GM23338 (cell line): ENCODE data around the gene CYTH1. TPM values are rescaled to one million over a fixed set of nuclear protein-coding genes. Genes with fewer than 3 reads are reported as not detected.

ENCODE experiments used
- ATAC-seq: fragments of 200-7000 bp; cut with Tn5 transposase; 3 replicates; pipeline ENCODE4 v1.9.1; 2020
- DNase-seq: peaks from one replicate; pipeline ENCODE4 v3.0.0-alpha.2; 2015; ENCODE audit warnings: low spot score
- H2AFZ ChIP-seq: fragments of 200-600 bp; sonication (generic); 2 replicates; pipeline ENCODE4 v1.8.0; 2016; ENCODE audit warnings: antibody characterized with exemption, mild to moderate bottlenecking, moderate library complexity
- H3F3A ChIP-seq: fragments of 200-600 bp; sonication (generic); replicated peaks from 2 replicates; pipeline ENCODE4 v1.8.0; 2017; ENCODE audit warnings: antibody characterized with exemption, mixed run types, low read depth
- H3K27ac ChIP-seq: fragments of 200-600 bp; sonication (generic); 2 replicates; pipeline ENCODE4 v1.6.1; 2016; ENCODE audit warnings: low read depth
- H3K27me3 ChIP-seq: fragments of 200-600 bp; sonication (generic); 2 replicates; pipeline ENCODE4 v1.8.0; 2016; ENCODE audit warnings: mild to moderate bottlenecking, mixed run types, moderate library complexity; ENCODE audit not compliant: insufficient read depth
- H3K36me3 ChIP-seq: fragments of 200-600 bp; sonication (generic); 2 replicates; pipeline ENCODE4 v1.8.0; 2016; ENCODE audit warnings: mild to moderate bottlenecking; ENCODE audit not compliant: insufficient read depth
- H3K4me1 ChIP-seq: fragments of 200-600 bp; sonication (generic); 2 replicates; pipeline ENCODE4 v1.8.0; 2016; ENCODE audit warnings: mild to moderate bottlenecking, moderate library complexity; ENCODE audit not compliant: insufficient read depth
- H3K4me2 ChIP-seq: fragments of 200-600 bp; sonication (generic); 2 replicates; pipeline ENCODE4 v1.7.1; 2017; ENCODE audit warnings: mixed run types
- H3K4me3 ChIP-seq: fragments of 200-600 bp; sonication (generic); 2 replicates; pipeline ENCODE4 v1.6.1; 2016; ENCODE audit warnings: mixed run types
- H3K79me2 ChIP-seq: fragments of 200-600 bp; sonication (generic); replicated peaks from 2 replicates; pipeline ENCODE4 v1.8.0; 2017; ENCODE audit warnings: mild to moderate bottlenecking; ENCODE audit not compliant: insufficient read depth
- H3K9me2 ChIP-seq: fragments of 200-600 bp; sonication (generic); 2 replicates; pipeline ENCODE4 v1.8.0; 2017; ENCODE audit not compliant: insufficient read depth
- H4K20me1 ChIP-seq: fragments of 200-600 bp; sonication (generic); replicated peaks from 2 replicates; pipeline ENCODE4 v1.8.0; 2017; ENCODE audit warnings: mild to moderate bottlenecking; ENCODE audit not compliant: insufficient read depth
- H3K27ac Mint-ChIP-seq: 2 replicates; pipeline ENCODE4 v1.8.0; 2020; ENCODE audit warnings: inconsistent platforms, mild to moderate bottlenecking, moderate library complexity, mixed read lengths
- H3K27me3 Mint-ChIP-seq: 3 replicates; pipeline ENCODE4 v1.8.0; 2022; ENCODE audit warnings: low read depth, mild to moderate bottlenecking, moderate library complexity, mixed read lengths, inconsistent platforms; ENCODE audit not compliant: insufficient read depth, poor library complexity
- H3K36me3 Mint-ChIP-seq: 3 replicates; pipeline ENCODE4 v1.8.0; 2021; ENCODE audit warnings: low read depth, mild to moderate bottlenecking, inconsistent platforms, moderate library complexity, mixed read lengths
- H3K4me1 Mint-ChIP-seq: 3 replicates; pipeline ENCODE4 v1.8.0; 2020; ENCODE audit warnings: mild to moderate bottlenecking, inconsistent platforms, mixed read lengths
- H3K4me3 Mint-ChIP-seq: 3 replicates; pipeline ENCODE4 v1.8.0; 2021; ENCODE audit warnings: moderate library complexity, mild to moderate bottlenecking, inconsistent platforms, mixed read lengths
- H3K9me3 Mint-ChIP-seq: 3 replicates; pipeline ENCODE4 v1.8.0; 2020; ENCODE audit warnings: moderate library complexity, mild to moderate bottlenecking, inconsistent platforms, mixed read lengths
- CREB1 ChIP-seq: fragments of 250-450 bp; sonication (Bioruptor Pico); IDR thresholded peaks from 2 replicates; pipeline ENCODE4 v1.5.0; 2020; ENCODE audit warnings: low read depth, mild to moderate bottlenecking, moderate library complexity
- CTCF ChIP-seq, 2 experiments: fragments of 200-600 bp in 1 of 2; sonication (generic) in 1 of 2; conservative IDR thresholded peaks; 2 replicates each; pipeline versions ENCODE4 v1.5.1 to v1.6.1; 2016 to 2017; ENCODE audit warnings: antibody characterized with exemption in 2 of 2, low read depth in 2 of 2, mild to moderate bottlenecking in 2 of 2, moderate library complexity in 1 of 2
- EZH2 ChIP-seq: fragments of 200-600 bp; sonication (generic); IDR thresholded peaks from one replicate; pipeline ENCODE4 v1.8.0; 2017; ENCODE audit warnings: antibody characterized with exemption, mild to moderate bottlenecking, low read depth; ENCODE audit not compliant: unreplicated experiment
- EZH2phosphoT487 ChIP-seq: fragments of 200-600 bp; sonication (generic); IDR thresholded peaks from one replicate; pipeline ENCODE4 v1.8.1; 2018; ENCODE audit warnings: antibody characterized with exemption; ENCODE audit not compliant: unreplicated experiment
- JUNB ChIP-seq: IDR thresholded peaks from one replicate; pipeline ENCODE4 v1.6.1; 2016; ENCODE audit warnings: antibody characterized with exemption; ENCODE audit not compliant: unreplicated experiment
- NANOG ChIP-seq: IDR thresholded peaks from 2 replicates; pipeline ENCODE4 v1.6.1; 2016; ENCODE audit warnings: antibody characterized with exemption, borderline replicate concordance
- STAT1 ChIP-seq: IDR thresholded peaks from one replicate; pipeline ENCODE4 v1.6.1; 2016; ENCODE audit warnings: antibody characterized with exemption; ENCODE audit not compliant: unreplicated experiment
- ZNF114 ChIP-seq: fragments of 250-450 bp; sonication (Bioruptor Pico); IDR thresholded peaks from 2 replicates; pipeline ENCODE4 v1.5.0; 2020; ENCODE audit warnings: mild to moderate bottlenecking, moderate library complexity
- ZNF331 ChIP-seq: fragments of 250-450 bp; sonication (Bioruptor Pico); IDR thresholded peaks from 2 replicates; pipeline ENCODE4 v1.5.0; 2020; ENCODE audit warnings: low read depth, mild to moderate bottlenecking, moderate library complexity
- polyA plus RNA-seq: library from polyadenylated mRNA; unstranded; fragments of >200 nt; fragmentation: Nextera tagmentation; extraction: Ambion mirVana; gene quantifications from 2 replicates; pipeline ENCODE4 v1.2.1, GENCODE V29; 2016
- total RNA-seq: library from RNA; depleted of rRNA; stranded (reverse); fragments of >200 nt; shearing (Covaris generic); gene quantifications from 2 replicates; pipeline ENCODE4 v1.2.3, GENCODE V29; 2014
- TF ChIP-seq, protein P1 (sequence below): IDR thresholded peaks from 2 replicates; pipeline ENCODE4 v1.6.1; 2016; ENCODE audit warnings: antibody characterized with exemption
- TF ChIP-seq, protein P2 (sequence below): fragments of 250-450 bp; sonication (Bioruptor Pico); IDR thresholded peaks from 2 replicates; pipeline ENCODE4 v1.5.0; 2020; ENCODE audit warnings: mild to moderate bottlenecking, moderate library complexity

The CYTH1 gene
- total and polyA plus RNA-seq, 2 experiments from 2014 or later, result 13.8 to 14.5 TPM

- TF ChIP-seq ZNF114, result no peak
- no peak for TF ChIP-seq EZH2phosphoT487
- no peak for TF ChIP-seq NANOG
- no peak for TF ChIP-seq CTCF (conservative IDR thresholded peaks at IDR 0.05; ENCODE audit: low read depth in 2 of 2)
- TF ChIP-seq, protein P1, sequence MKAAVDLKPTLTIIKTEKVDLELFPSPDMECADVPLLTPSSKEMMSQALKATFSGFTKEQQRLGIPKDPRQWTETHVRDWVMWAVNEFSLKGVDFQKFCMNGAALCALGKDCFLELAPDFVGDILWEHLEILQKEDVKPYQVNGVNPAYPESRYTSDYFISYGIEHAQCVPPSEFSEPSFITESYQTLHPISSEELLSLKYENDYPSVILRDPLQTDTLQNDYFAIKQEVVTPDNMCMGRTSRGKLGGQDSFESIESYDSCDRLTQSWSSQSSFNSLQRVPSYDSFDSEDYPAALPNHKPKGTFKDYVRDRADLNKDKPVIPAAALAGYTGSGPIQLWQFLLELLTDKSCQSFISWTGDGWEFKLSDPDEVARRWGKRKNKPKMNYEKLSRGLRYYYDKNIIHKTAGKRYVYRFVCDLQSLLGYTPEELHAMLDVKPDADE, result no peak
These were observed 107.9 kb downstream of the CYTH1 start (continued) for GRCh38 chr17:78674156-78674555.

DNA sequence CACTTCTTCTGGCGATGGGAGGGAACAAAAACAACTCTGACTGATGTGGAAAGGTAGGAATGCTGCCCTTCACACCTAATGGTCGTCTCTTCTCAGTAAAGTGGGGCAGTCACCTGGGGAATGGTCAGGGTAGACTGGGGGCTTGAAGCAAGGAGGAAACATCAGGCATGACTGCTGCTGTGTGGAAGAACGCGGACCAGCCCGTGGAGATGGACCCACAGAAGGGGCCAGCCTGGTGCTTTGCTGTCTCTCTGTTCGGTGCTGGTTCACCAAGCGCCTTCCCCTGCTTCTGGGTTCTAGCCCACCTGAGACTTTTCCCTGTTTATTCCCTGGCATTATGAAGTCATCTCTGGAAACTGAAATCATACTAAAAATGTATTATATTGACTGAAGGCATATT, 108.7 kb downstream of the CYTH1 start:
- Histone ChIP-seq H2AFZ (no peak overlapping the region), H3F3A (no peaks in the 10 kb centered on the region), H3K9me2 (no peaks in the 10 kb centered on the region), H3K79me2 (no peaks in the 10 kb centered on the region), H4K20me1 (no peaks in the 10 kb centered on the region), H3K27me3 (no peaks in the 10 kb centered on the region), H3K4me3 (no peak overlapping the region), H3K4me1 (no peaks in the 10 kb centered on the region), H3K4me2 (no peak overlapping the region), H3K27ac (no peak overlapping the region), H3K36me3 (no peaks in the 10 kb centered on the region)
- Mint-ChIP-seq H3K27ac (no peak overlapping the region), H3K9me3 (peaks cover 3% of the 10 kb centered on the region; the same call in 2 of the 3 replicates), H3K27me3 (peaks cover 4% of the 10 kb centered on the region), H3K36me3 (peaks cover 11% of the 10 kb centered on the region), H3K4me1 (peaks cover 5% of the 10 kb centered on the region; the same call in 2 of the 3 replicates), H3K4me3 (no peak overlapping the region)
- ATAC-seq (no peak), DNase-seq (no peak)
- TF ChIP-seq JUNB (no peak), NANOG (no peak), ZNF114 (no peak), EZH2phosphoT487 (no peak), STAT1 (no peak), CTCF (conservative IDR thresholded peaks at IDR 0.05; ENCODE audit: low read depth in 2 of 2) (no peak), CREB1 (CRISPR knock-in tag) (no peak), ZNF331 (CRISPR knock-in tag) (no peak), EZH2 (no peak)
- TF ChIP-seq, protein P1, result no peak
- TF ChIP-seq, protein P2, sequence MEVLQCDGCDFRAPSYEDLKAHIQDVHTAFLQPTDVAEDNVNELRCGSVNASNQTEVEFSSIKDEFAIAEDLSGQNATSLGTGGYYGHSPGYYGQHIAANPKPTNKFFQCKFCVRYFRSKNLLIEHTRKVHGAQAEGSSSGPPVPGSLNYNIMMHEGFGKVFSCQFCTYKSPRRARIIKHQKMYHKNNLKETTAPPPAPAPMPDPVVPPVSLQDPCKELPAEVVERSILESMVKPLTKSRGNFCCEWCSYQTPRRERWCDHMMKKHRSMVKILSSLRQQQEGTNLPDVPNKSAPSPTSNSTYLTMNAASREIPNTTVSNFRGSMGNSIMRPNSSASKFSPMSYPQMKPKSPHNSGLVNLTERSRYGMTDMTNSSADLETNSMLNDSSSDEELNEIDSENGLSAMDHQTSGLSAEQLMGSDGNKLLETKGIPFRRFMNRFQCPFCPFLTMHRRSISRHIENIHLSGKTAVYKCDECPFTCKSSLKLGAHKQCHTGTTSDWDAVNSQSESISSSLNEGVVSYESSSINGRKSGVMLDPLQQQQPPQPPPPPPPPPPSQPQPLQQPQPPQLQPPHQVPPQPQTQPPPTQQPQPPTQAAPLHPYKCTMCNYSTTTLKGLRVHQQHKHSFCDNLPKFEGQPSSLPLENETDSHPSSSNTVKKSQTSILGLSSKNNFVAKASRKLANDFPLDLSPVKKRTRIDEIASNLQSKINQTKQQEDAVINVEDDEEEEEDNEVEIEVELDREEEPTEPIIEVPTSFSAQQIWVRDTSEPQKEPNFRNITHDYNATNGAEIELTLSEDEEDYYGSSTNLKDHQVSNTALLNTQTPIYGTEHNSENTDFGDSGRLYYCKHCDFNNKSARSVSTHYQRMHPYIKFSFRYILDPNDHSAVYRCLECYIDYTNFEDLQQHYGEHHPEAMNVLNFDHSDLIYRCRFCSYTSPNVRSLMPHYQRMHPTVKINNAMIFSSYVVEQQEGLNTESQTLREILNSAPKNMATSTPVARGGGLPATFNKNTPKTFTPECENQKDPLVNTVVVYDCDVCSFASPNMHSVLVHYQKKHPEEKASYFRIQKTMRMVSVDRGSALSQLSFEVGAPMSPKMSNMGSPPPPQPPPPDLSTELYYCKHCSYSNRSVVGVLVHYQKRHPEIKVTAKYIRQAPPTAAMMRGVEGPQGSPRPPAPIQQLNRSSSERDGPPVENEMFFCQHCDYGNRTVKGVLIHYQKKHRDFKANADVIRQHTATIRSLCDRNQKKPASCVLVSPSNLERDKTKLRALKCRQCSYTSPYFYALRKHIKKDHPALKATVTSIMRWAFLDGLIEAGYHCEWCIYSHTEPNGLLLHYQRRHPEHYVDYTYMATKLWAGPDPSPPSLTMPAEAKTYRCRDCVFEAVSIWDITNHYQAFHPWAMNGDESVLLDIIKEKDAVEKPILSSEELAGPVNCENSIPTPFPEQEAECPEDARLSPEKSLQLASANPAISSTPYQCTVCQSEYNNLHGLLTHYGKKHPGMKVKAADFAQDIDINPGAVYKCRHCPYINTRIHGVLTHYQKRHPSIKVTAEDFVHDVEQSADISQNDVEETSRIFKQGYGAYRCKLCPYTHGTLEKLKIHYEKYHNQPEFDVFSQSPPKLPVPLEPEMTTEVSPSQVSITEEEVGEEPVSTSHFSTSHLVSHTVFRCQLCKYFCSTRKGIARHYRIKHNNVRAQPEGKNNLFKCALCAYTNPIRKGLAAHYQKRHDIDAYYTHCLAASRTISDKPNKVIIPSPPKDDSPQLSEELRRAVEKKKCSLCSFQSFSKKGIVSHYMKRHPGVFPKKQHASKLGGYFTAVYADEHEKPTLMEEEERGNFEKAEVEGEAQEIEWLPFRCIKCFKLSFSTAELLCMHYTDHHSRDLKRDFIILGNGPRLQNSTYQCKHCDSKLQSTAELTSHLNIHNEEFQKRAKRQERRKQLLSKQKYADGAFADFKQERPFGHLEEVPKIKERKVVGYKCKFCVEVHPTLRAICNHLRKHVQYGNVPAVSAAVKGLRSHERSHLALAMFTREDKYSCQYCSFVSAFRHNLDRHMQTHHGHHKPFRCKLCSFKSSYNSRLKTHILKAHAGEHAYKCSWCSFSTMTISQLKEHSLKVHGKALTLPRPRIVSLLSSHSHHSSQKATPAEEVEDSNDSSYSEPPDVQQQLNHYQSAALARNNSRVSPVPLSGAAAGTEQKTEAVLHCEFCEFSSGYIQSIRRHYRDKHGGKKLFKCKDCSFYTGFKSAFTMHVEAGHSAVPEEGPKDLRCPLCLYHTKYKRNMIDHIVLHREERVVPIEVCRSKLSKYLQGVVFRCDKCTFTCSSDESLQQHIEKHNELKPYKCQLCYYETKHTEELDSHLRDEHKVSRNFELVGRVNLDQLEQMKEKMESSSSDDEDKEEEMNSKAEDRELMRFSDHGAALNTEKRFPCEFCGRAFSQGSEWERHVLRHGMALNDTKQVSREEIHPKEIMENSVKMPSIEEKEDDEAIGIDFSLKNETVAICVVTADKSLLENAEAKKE (CRISPR knock-in tag), result no peak
